GM23338 (cell line): Measurements from ENCODE around the gene ADAMTSL5. TPM values are rescaled to one million over a fixed set of nuclear protein-coding genes. Genes with fewer than 3 reads are reported as not detected.

Experiments
- ATAC-seq: fragments of 200-7000 bp; cut with Tn5 transposase; 3 replicates; pipeline ENCODE4 v1.9.1; 2020
- DNase-seq: peaks from one replicate; pipeline ENCODE4 v3.0.0-alpha.2; 2015; ENCODE audit warnings: low spot score
- H2AFZ ChIP-seq: fragments of 200-600 bp; sonication (generic); 2 replicates; pipeline ENCODE4 v1.8.0; 2016; ENCODE audit warnings: antibody characterized with exemption, mild to moderate bottlenecking, moderate library complexity
- H3F3A ChIP-seq: fragments of 200-600 bp; sonication (generic); replicated peaks from 2 replicates; pipeline ENCODE4 v1.8.0; 2017; ENCODE audit warnings: antibody characterized with exemption, mixed run types, low read depth
- H3K27ac ChIP-seq: fragments of 200-600 bp; sonication (generic); 2 replicates; pipeline ENCODE4 v1.6.1; 2016; ENCODE audit warnings: low read depth
- H3K27me3 ChIP-seq: fragments of 200-600 bp; sonication (generic); 2 replicates; pipeline ENCODE4 v1.8.0; 2016; ENCODE audit warnings: mild to moderate bottlenecking, mixed run types, moderate library complexity; ENCODE audit not compliant: insufficient read depth
- H3K36me3 ChIP-seq: fragments of 200-600 bp; sonication (generic); 2 replicates; pipeline ENCODE4 v1.8.0; 2016; ENCODE audit warnings: mild to moderate bottlenecking; ENCODE audit not compliant: insufficient read depth
- H3K4me1 ChIP-seq: fragments of 200-600 bp; sonication (generic); 2 replicates; pipeline ENCODE4 v1.8.0; 2016; ENCODE audit warnings: mild to moderate bottlenecking, moderate library complexity; ENCODE audit not compliant: insufficient read depth
- H3K4me2 ChIP-seq: fragments of 200-600 bp; sonication (generic); 2 replicates; pipeline ENCODE4 v1.7.1; 2017; ENCODE audit warnings: mixed run types
- H3K4me3 ChIP-seq: fragments of 200-600 bp; sonication (generic); 2 replicates; pipeline ENCODE4 v1.6.1; 2016; ENCODE audit warnings: mixed run types
- H3K79me2 ChIP-seq: fragments of 200-600 bp; sonication (generic); replicated peaks from 2 replicates; pipeline ENCODE4 v1.8.0; 2017; ENCODE audit warnings: mild to moderate bottlenecking; ENCODE audit not compliant: insufficient read depth
- H3K9me2 ChIP-seq: fragments of 200-600 bp; sonication (generic); 2 replicates; pipeline ENCODE4 v1.8.0; 2017; ENCODE audit not compliant: insufficient read depth
- H4K20me1 ChIP-seq: fragments of 200-600 bp; sonication (generic); replicated peaks from 2 replicates; pipeline ENCODE4 v1.8.0; 2017; ENCODE audit warnings: mild to moderate bottlenecking; ENCODE audit not compliant: insufficient read depth
- H3K27ac Mint-ChIP-seq: 2 replicates; pipeline ENCODE4 v1.8.0; 2020; ENCODE audit warnings: inconsistent platforms, mild to moderate bottlenecking, moderate library complexity, mixed read lengths
- H3K27me3 Mint-ChIP-seq: 3 replicates; pipeline ENCODE4 v1.8.0; 2022; ENCODE audit warnings: low read depth, mild to moderate bottlenecking, moderate library complexity, mixed read lengths, inconsistent platforms; ENCODE audit not compliant: insufficient read depth, poor library complexity
- H3K36me3 Mint-ChIP-seq: 3 replicates; pipeline ENCODE4 v1.8.0; 2021; ENCODE audit warnings: low read depth, mild to moderate bottlenecking, inconsistent platforms, moderate library complexity, mixed read lengths
- H3K4me1 Mint-ChIP-seq: 3 replicates; pipeline ENCODE4 v1.8.0; 2020; ENCODE audit warnings: mild to moderate bottlenecking, inconsistent platforms, mixed read lengths
- H3K4me3 Mint-ChIP-seq: 3 replicates; pipeline ENCODE4 v1.8.0; 2021; ENCODE audit warnings: moderate library complexity, mild to moderate bottlenecking, inconsistent platforms, mixed read lengths
- H3K9me3 Mint-ChIP-seq: 3 replicates; pipeline ENCODE4 v1.8.0; 2020; ENCODE audit warnings: moderate library complexity, mild to moderate bottlenecking, inconsistent platforms, mixed read lengths
- CTCF ChIP-seq, 2 experiments: fragments of 200-600 bp in 1 of 2; sonication (generic) in 1 of 2; conservative IDR thresholded peaks; 2 replicates each; pipeline versions ENCODE4 v1.5.1 to v1.6.1; 2016 to 2017; ENCODE audit warnings: antibody characterized with exemption in 2 of 2, low read depth in 2 of 2, mild to moderate bottlenecking in 2 of 2, moderate library complexity in 1 of 2
- ETS1 ChIP-seq: IDR thresholded peaks from 2 replicates; pipeline ENCODE4 v1.6.1; 2016; ENCODE audit warnings: antibody characterized with exemption
- EZH2phosphoT487 ChIP-seq: fragments of 200-600 bp; sonication (generic); IDR thresholded peaks from one replicate; pipeline ENCODE4 v1.8.1; 2018; ENCODE audit warnings: antibody characterized with exemption; ENCODE audit not compliant: unreplicated experiment
- JUNB ChIP-seq: IDR thresholded peaks from one replicate; pipeline ENCODE4 v1.6.1; 2016; ENCODE audit warnings: antibody characterized with exemption; ENCODE audit not compliant: unreplicated experiment
- NANOG ChIP-seq: IDR thresholded peaks from 2 replicates; pipeline ENCODE4 v1.6.1; 2016; ENCODE audit warnings: antibody characterized with exemption, borderline replicate concordance
- POLR2AphosphoS5 ChIP-seq: IDR thresholded peaks from 2 replicates; pipeline ENCODE4 v1.6.1; 2016; ENCODE audit warnings: antibody characterized with exemption, low read depth
- REST ChIP-seq: IDR thresholded peaks from one replicate; pipeline ENCODE4 v1.6.1; 2018; ENCODE audit warnings: antibody characterized with exemption; ENCODE audit not compliant: unreplicated experiment
- STAT1 ChIP-seq: IDR thresholded peaks from one replicate; pipeline ENCODE4 v1.6.1; 2016; ENCODE audit warnings: antibody characterized with exemption; ENCODE audit not compliant: unreplicated experiment
- ZNF114 ChIP-seq: fragments of 250-450 bp; sonication (Bioruptor Pico); IDR thresholded peaks from 2 replicates; pipeline ENCODE4 v1.5.0; 2020; ENCODE audit warnings: mild to moderate bottlenecking, moderate library complexity
- polyA plus RNA-seq: library from polyadenylated mRNA; unstranded; fragments of >200 nt; fragmentation: Nextera tagmentation; extraction: Ambion mirVana; gene quantifications from 2 replicates; pipeline ENCODE4 v1.2.1, GENCODE V29; 2016
- total RNA-seq: library from RNA; depleted of rRNA; stranded (reverse); fragments of >200 nt; shearing (Covaris generic); gene quantifications from 2 replicates; pipeline ENCODE4 v1.2.3, GENCODE V29; 2014

Gene ADAMTSL5
- total and polyA plus RNA-seq, 2 experiments from 2014 or later, result 0.10 to 0.97 TPM

- Histone ChIP-seq H3F3A (no peaks in the 10 kb centered on the region), H3K79me2 (no peaks in the 10 kb centered on the region), H3K4me2 (no peak overlapping the region), H3K4me3 (no peak overlapping the region), H3K27ac (no peak overlapping the region), H3K36me3 (no peaks in the 10 kb centered on the region), H2AFZ (no peak overlapping the region), H3K9me2 (no peaks in the 10 kb centered on the region), H3K27me3 (peaks cover 14% of the 10 kb centered on the region), H4K20me1 (no peaks in the 10 kb centered on the region), H3K4me1 (0 out of 2 replicates have a peak, but pooled peaks cover 4% of the 10 kb centered on the region)
- H3K4me1 Mint-ChIP-seq, result peaks cover 6% of the 10 kb centered on the region
- peaks cover 24% of the 10 kb centered on the region for H3K27me3 Mint-ChIP-seq
- DNase-seq (no peak), ATAC-seq (no peak)
- no peaks in the 10 kb centered on the region for H3K36me3 Mint-ChIP-seq
- TF ChIP-seq JUNB (no peak), CTCF (conservative IDR thresholded peaks at IDR 0.05; ENCODE audit: low read depth in 2 of 2) (no peak), STAT1 (no peak), NANOG (no peak), ETS1 (no peak), REST (no peak), ZNF114 (no peak)
- no peak overlapping the region for H3K27ac Mint-ChIP-seq
- H3K9me3 Mint-ChIP-seq, result no peaks in the 10 kb centered on the region
- H3K4me3 Mint-ChIP-seq, result no peak overlapping the region
These were observed 18.6 kb downstream of the ADAMTSL5 start for GRCh38 chr19:1494115-1494815.

GRCh38 chr19:1492474-1493006, 20.3 kb downstream of the ADAMTSL5 start:
- no peak overlapping the region for H3K4me2 ChIP-seq
- DNase-seq, result no peak
- H3K79me2 ChIP-seq, result no peaks in the 10 kb centered on the region
- H2AFZ ChIP-seq, result no peak overlapping the region
- no peak overlapping the region for H3K27ac ChIP-seq
- peak overlapping the region; percentile 78; the same call in 1 of the 3 replicates for H3K4me3 Mint-ChIP-seq
- peaks cover 14% of the 10 kb centered on the region for H3K27me3 ChIP-seq
- H3K36me3 Mint-ChIP-seq, result no peaks in the 10 kb centered on the region
- H3K27ac Mint-ChIP-seq, result no peak overlapping the region
- peaks cover 25% of the 10 kb centered on the region for H3K27me3 Mint-ChIP-seq
- H3K9me2 ChIP-seq, result no peaks in the 10 kb centered on the region
- peaks cover 6% of the 10 kb centered on the region for H3K4me1 Mint-ChIP-seq
- H3K36me3 ChIP-seq, result no peaks in the 10 kb centered on the region
- no peak for TF ChIP-seq REST
- no peak for TF ChIP-seq EZH2phosphoT487
- TF ChIP-seq POLR2AphosphoS5, result no peak
- no peak for TF ChIP-seq STAT1
- 0 out of 2 replicates have a peak, but pooled peaks cover 4% of the 10 kb centered on the region for H3K4me1 ChIP-seq
- no peak overlapping the region for H3K4me3 ChIP-seq
- ATAC-seq, result no peak
- H3K9me3 Mint-ChIP-seq, result no peaks in the 10 kb centered on the region
- no peaks in the 10 kb centered on the region for H4K20me1 ChIP-seq
- no peaks in the 10 kb centered on the region for H3F3A ChIP-seq
